Caco-2 (cell line): Measurements from ENCODE around the gene CNIH2. TPM values are rescaled to one million over a fixed set of nuclear protein-coding genes. Genes with fewer than 3 reads are reported as not detected.

Experiments
- BruUV-seq: library from RNA; stranded (reverse); fragments of 400-500 nt; replicated peaks from 2 replicates; lab custom pipeline; 2021; lab: Mats Ljungman, UMichigan
- CTCF ChIA-PET: fragments of 300-600 bp; sonication (Branson Sonifier 250); formaldehyde crosslinking; loops from one replicate; lab custom pipeline; 2022; ENCODE audit warnings: antibody characterized with exemption; lab: Charles Lee
- POLR2A ChIA-PET: fragments of 300-600 bp; sonication (Branson Sonifier 250); formaldehyde crosslinking; loops from one replicate; lab custom pipeline; 2022; ENCODE audit warnings: antibody characterized with exemption; lab: Charles Lee
- DNase-seq, 2 experiments: peaks; one replicate each; pipeline versions ENCODE4 v3.0.0 to v3.0.0-alpha.2; 2020 to 2022
- H3K27me3 ChIP-seq: replicated peaks from 2 replicates; pipeline ENCODE4 v1.6.0; 2011; ENCODE audit warnings: low read length; ENCODE audit not compliant: control insufficient read depth, insufficient read depth
- H3K36me3 ChIP-seq: 2 replicates; pipeline ENCODE4 v1.5.1; 2011; ENCODE audit warnings: low read length; ENCODE audit not compliant: control insufficient read depth, insufficient read depth
- H3K4me1 ChIP-seq: fragments of 250-450 bp; sonication (Bioruptor Pico); 2 replicates; pipeline ENCODE4 v1.5.1; 2020; ENCODE audit warnings: mild to moderate bottlenecking
- H3K4me3 ChIP-seq: 2 replicates; pipeline ENCODE4 v1.5.1; 2011; ENCODE audit warnings: low read depth, mild to moderate bottlenecking, control low read depth, low read length
- H3K9me3 ChIP-seq: fragments of 250-450 bp; sonication (Bioruptor Pico); 2 replicates; pipeline ENCODE4 v1.5.1; 2020; ENCODE audit warnings: mild to moderate bottlenecking, moderate library complexity
- H3K27ac Mint-ChIP-seq: one replicate; pipeline ENCODE4 v1.8.0; 2022; ENCODE audit warnings: mixed read lengths; ENCODE audit not compliant: unreplicated experiment
- H3K27me3 Mint-ChIP-seq: one replicate; pipeline ENCODE4 v1.8.0; 2022; ENCODE audit warnings: mixed read lengths; ENCODE audit not compliant: insufficient read depth, unreplicated experiment
- H3K36me3 Mint-ChIP-seq: one replicate; pipeline ENCODE4 v1.8.0; 2022; ENCODE audit warnings: mild to moderate bottlenecking, mixed read lengths; ENCODE audit not compliant: insufficient read depth, unreplicated experiment
- H3K4me1 Mint-ChIP-seq: one replicate; pipeline ENCODE4 v1.8.0; 2022; ENCODE audit warnings: low read depth, mixed read lengths; ENCODE audit not compliant: unreplicated experiment
- H3K4me3 Mint-ChIP-seq: one replicate; pipeline ENCODE4 v1.8.0; 2022; ENCODE audit warnings: mild to moderate bottlenecking, moderate library complexity, mixed read lengths; ENCODE audit not compliant: unreplicated experiment
- H3K9me3 Mint-ChIP-seq: one replicate; pipeline ENCODE4 v1.8.0; 2022; ENCODE audit warnings: mixed read lengths; ENCODE audit not compliant: unreplicated experiment
- intact Hi-C: fragments of 100-400 bp; cut with micrococcal nuclease; formaldehyde crosslinking; loops from one replicate; pipeline ENCODE4 v1.10.0; 2022; ENCODE audit not compliant: unreplicated experiment
- total RNA-seq: library from RNA; stranded (reverse); gene quantifications from 2 replicates; pipeline ENCODE4 v1.2.3, GENCODE V29; 2022
- TF ChIP-seq, protein P1 (sequence below), 2 experiments: fragments of 200-600 bp in 1 of 2; IDR thresholded peaks; 1 replicate in 1 of 2; 2 replicates in 1 of 2; pipeline versions ENCODE4 v1.5.1 to v1.8.0; 2011 to 2022; ENCODE audit warnings: antibody characterized with exemption in 1 of 2, control low read depth in 1 of 2, inconsistent platforms in 1 of 2, low read depth in 1 of 2, low read length in 1 of 2, mild to moderate bottlenecking in 1 of 2, moderate library complexity in 1 of 2; ENCODE audit not compliant: insufficient read depth in 1 of 2, severe bottlenecking in 1 of 2, unreplicated experiment in 1 of 2

The CNIH2 gene
- total RNA-seq, 1 experiment from 2014 or later = 6.1 TPM

DNA sequence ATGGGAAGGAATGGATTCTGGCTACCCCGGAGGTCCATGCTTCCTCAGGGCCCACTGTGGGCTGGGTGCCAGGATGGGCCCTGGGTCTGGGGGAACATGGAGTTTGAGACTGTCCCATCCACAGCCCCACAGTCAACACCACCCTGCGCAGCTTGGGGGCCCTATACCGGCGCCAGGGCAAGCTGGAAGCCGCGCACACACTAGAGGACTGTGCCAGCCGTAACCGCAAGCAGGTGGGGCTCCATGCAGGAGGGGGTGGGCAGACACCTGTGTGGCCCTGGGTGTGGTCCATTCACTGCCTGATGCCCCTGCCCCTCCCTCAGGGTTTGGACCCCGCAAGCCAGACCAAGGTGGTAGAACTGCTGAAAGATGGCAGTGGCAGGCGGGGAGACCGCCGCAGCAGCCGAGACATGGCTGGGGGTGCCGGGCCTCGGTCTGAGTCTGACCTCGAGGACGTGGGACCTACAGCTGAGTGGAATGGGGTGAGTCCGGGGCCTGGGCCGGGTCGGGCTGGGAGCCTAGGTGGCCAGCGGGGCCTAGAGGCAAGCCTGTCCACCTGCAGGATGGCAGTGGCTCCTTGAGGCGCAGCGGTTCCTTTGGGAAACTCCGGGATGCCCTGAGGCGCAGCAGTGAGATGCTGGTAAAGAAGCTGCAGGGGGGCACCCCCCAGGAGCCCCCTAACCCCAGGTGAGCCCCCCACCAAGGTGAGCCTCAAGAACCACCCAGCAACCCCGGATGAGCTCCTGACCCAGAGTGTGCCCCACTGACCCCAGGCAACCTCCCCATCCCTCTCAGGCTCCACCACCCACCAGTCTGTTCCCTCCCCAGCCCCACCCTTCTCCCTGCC, 12.2 kb upstream of the CNIH2 start:
- peaks cover 51% of the 10 kb centered on the region for H3K36me3 Mint-ChIP-seq
- TF ChIP-seq, protein P1, sequence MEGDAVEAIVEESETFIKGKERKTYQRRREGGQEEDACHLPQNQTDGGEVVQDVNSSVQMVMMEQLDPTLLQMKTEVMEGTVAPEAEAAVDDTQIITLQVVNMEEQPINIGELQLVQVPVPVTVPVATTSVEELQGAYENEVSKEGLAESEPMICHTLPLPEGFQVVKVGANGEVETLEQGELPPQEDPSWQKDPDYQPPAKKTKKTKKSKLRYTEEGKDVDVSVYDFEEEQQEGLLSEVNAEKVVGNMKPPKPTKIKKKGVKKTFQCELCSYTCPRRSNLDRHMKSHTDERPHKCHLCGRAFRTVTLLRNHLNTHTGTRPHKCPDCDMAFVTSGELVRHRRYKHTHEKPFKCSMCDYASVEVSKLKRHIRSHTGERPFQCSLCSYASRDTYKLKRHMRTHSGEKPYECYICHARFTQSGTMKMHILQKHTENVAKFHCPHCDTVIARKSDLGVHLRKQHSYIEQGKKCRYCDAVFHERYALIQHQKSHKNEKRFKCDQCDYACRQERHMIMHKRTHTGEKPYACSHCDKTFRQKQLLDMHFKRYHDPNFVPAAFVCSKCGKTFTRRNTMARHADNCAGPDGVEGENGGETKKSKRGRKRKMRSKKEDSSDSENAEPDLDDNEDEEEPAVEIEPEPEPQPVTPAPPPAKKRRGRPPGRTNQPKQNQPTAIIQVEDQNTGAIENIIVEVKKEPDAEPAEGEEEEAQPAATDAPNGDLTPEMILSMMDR (IDR thresholded peaks at IDR 0.05; ENCODE audit: insufficient read depth in 1 of 2, low read depth in 1 of 2, low read length in 1 of 2, severe bottlenecking in 1 of 2, unreplicated experiment in 1 of 2) = no peak
- Histone ChIP-seq H3K4me3 (no peak overlapping the region), H3K36me3 (no peaks in the 10 kb centered on the region), H3K4me1 (no peaks in the 10 kb centered on the region), H3K9me3 (no peaks in the 10 kb centered on the region), H3K27me3 (no peaks in the 10 kb centered on the region)
- no peak for DNase-seq
- no peaks in the 10 kb centered on the region for H3K27me3 Mint-ChIP-seq
- ChIA-PET CTCF (interaction anchor here (0.5 kb wide), 1 partner anchor 123 kb away, joined by 3 read pairs; no protein-coding TSS in a partner anchor), POLR2A (no interaction called here)
- no peak overlapping the region for H3K4me3 Mint-ChIP-seq
- no TSS peak for BruUV-seq
- H3K27ac Mint-ChIP-seq = no peak overlapping the region
- intact Hi-C loops = no loop called here
- no peaks in the 10 kb centered on the region for H3K9me3 Mint-ChIP-seq
- H3K4me1 Mint-ChIP-seq = peaks cover 8% of the 10 kb centered on the region

DNA sequence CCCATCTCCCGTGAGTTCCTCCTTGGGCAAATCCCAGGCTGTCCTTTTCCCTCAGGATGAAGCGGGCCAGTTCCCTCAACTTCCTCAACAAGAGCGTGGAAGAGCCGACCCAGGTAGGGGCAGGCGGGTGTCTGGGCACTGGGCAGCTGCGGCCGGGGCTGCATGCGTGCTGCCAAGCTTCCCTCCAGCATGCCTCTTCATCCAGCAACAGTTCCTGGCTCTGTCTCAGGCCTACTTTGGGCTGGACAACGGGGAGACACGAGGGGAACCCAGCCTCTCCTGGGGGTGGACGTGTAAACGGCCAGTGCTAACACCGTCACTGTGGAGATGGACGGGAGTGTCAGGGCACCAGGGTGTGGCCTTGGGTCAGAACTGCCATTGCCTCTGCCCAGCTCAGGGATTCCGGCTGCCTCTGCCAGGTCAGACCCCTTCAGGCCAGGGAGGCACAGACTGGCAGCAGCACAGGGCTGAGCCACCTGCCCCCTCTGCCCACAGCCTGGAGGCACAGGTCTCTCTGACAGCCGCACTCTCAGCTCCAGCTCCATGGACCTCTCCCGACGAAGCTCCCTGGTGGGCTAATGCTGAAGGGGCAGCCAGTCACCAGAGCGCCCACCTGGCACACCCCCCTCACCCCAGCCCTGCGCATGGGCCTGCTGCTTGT, 11.5 kb upstream of the CNIH2 start:
- H3K4me1 ChIP-seq = no peaks in the 10 kb centered on the region
- H3K27me3 Mint-ChIP-seq = no peaks in the 10 kb centered on the region
- BruUV-seq = no TSS peak
- TF ChIP-seq, protein P1 (IDR thresholded peaks at IDR 0.05; ENCODE audit: insufficient read depth in 1 of 2, low read depth in 1 of 2, low read length in 1 of 2, severe bottlenecking in 1 of 2, unreplicated experiment in 1 of 2) = no peak
- peaks cover 48% of the 10 kb centered on the region for H3K36me3 Mint-ChIP-seq
- H3K36me3 ChIP-seq = no peaks in the 10 kb centered on the region
- no peak for DNase-seq
- no peaks in the 10 kb centered on the region for H3K9me3 Mint-ChIP-seq
- no peaks in the 10 kb centered on the region for H3K27me3 ChIP-seq
- no peaks in the 10 kb centered on the region for H3K9me3 ChIP-seq
- peaks cover 8% of the 10 kb centered on the region for H3K4me1 Mint-ChIP-seq
- peak overlapping the region; percentile 92 for H3K4me3 Mint-ChIP-seq
- no peak overlapping the region for H3K4me3 ChIP-seq
- peak overlapping the region; percentile 87 for H3K27ac Mint-ChIP-seq
- CTCF ChIA-PET = interaction anchor here (0.6 kb wide), 1 partner anchor 23 kb away, joined by 3 read pairs; the partner anchor contains the start of gene YIF1A
- intact Hi-C loops = no loop called here
- POLR2A ChIA-PET = interaction anchor here (1.1 kb wide), 1 partner anchor 46 kb away, joined by 3 read pairs; no protein-coding TSS in a partner anchor

DNA sequence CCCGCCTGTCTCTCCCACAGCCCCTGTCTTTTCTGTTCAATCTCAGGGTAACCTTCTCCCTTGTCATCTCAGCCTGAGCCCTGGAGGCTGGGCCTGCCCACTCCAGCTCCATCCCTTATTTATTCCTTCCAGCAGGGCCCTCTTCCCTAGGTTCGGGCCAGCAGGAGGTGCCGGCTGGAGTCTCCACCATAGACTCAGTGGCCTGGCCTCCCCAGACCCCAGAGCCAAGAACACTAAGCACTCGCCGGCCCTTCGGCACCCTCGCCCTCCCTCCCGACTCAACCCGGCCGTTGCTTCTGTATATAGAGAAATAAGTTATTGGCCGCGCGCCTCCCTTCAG, 11.0 kb upstream of the CNIH2 start:
- Histone ChIP-seq H3K4me1 (no peaks in the 10 kb centered on the region), H3K4me3 (peak overlapping the region; percentile 74), H3K27me3 (no peaks in the 10 kb centered on the region), H3K36me3 (no peaks in the 10 kb centered on the region), H3K9me3 (no peaks in the 10 kb centered on the region)
- Mint-ChIP-seq H3K4me3 (peak overlapping the region; percentile 92), H3K4me1 (peaks cover 8% of the 10 kb centered on the region), H3K36me3 (peaks cover 48% of the 10 kb centered on the region), H3K27ac (peak overlapping the region; percentile 87), H3K27me3 (no peaks in the 10 kb centered on the region), H3K9me3 (no peaks in the 10 kb centered on the region)
- no TSS peak for BruUV-seq
- intact Hi-C loops = no loop called here
- TF ChIP-seq, protein P1 (IDR thresholded peaks at IDR 0.05; ENCODE audit: insufficient read depth in 1 of 2, low read depth in 1 of 2, low read length in 1 of 2, severe bottlenecking in 1 of 2, unreplicated experiment in 1 of 2) = no peak
- CTCF ChIA-PET = interaction anchor here (0.6 to 1.4 kb wide), 4 partner anchors 22 to 69 kb away, joined by 3 to 7 read pairs (median 4); partner anchors contain the start of genes RIN1 and YIF1A
- POLR2A ChIA-PET = interaction anchor here (0.7 to 1.3 kb wide), 3 partner anchors 22 to 46 kb away, joined by 3 to 7 read pairs (median 3); partner anchors contain the start of gene YIF1A
- DNase-seq = no peak
